Endometrial microvascular endothelial cells (primary cell): ENCODE data around the gene POLE3. TPM values are rescaled to one million over a fixed set of nuclear protein-coding genes. Genes with fewer than 3 reads are reported as not detected.
"Not testable (repeated sequence)": the region's sequence is repeated elsewhere in the genome, so short reads cannot be mapped to it uniquely, and the experiment has no call there.

Experiments
- in situ Hi-C: cut with HindIII; loops from 2 replicates; pipeline ENCODE4 v1.10.0; 2017; ENCODE audit warnings: low sequenced_read_pairs, low pct_unique_long_range_greater_than_20kb; ENCODE audit errors: inconsistent ontology term
- total RNA-seq: library from RNA; depleted of rRNA; stranded (reverse); fragments of >200 nt; gene quantifications from one replicate; pipeline ENCODE4 v1.2.3, GENCODE V29; 2015; ENCODE audit errors: inconsistent ontology term

Gene POLE3, protein sequence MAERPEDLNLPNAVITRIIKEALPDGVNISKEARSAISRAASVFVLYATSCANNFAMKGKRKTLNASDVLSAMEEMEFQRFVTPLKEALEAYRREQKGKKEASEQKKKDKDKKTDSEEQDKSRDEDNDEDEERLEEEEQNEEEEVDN
- total RNA-seq, result 78.8 TPM

GRCh38 chr9:113410207-113410864 lies at the start of gene POLE3, which contains the start of gene C9orf43:
Gene POLE3 (minus strand): TSS chr9:113410675. CDS start chr9:113410293, 382 bp downstream.
Gene C9orf43 (plus strand): TSS chr9:113410747. CDS start chr9:113413494, 2,747 bp downstream.
- in situ Hi-C loops, result no loop called here

GRCh38 chr9:113456235-113456634 lies 45.8 kb upstream of the POLE3 start:
- in situ Hi-C loops, result no loop called here

GRCh38 chr9:113454914-113455761 lies 44.7 kb upstream of the POLE3 start:
- in situ Hi-C loops, result no loop called here

- in situ Hi-C loops, result no loop called here
Measured at GRCh38 chr9:113452113-113452605, 41.7 kb upstream of the POLE3 start.

- in situ Hi-C loops, result no loop called here
Measured at GRCh38 chr9:113449376-113449775, 38.9 kb upstream of the POLE3 start.

- in situ Hi-C loops, result no loop called here
Measured at GRCh38 chr9:113446323-113446740, 35.9 kb upstream of the POLE3 start.

DNA sequence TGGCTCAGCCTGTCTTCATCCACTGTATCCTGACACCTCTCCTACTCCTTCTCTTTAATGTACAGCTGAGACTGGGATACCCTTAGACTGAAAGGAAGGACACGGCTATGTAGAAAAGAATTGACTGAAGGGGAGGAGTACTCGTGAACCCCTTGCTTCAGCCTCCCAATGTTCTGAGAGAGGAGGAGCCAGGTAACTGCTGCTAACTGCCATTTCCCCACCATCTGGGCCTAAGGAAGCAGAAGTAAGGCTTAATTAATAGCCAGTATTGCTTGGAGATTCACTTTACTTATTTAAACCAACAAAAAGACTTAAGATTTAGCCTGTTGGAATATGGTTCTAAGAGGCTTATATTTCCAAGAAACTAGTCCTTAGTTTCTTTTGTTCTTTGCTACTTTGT lies 34.3 kb upstream of the POLE3 start:
- in situ Hi-C loops, result no loop called here

DNA sequence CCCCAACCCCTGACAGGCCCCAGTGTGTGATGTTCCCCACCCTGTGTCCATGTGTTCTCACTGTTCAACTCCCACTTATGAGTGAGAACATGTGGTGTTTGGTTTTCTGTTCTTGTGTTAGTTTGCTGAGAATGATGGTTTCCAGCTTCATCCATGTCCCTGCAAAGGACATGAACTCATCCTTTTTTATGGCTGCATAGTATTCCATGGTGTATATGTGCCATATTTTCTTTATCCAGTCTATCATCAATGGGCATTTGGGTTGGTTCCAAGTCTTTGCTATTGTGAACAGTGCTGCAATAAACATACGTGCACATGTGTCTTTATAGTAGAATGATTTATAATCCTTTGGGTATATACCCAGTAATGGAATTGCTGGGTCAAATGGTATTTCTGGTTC lies 27.2 kb upstream of the POLE3 start:
- in situ Hi-C loops, result not testable (repeated sequence)

- in situ Hi-C loops, result no loop called here
Measured at GRCh38 chr9:113436728-113437515, 26.4 kb upstream of the POLE3 start.

GRCh38 chr9:113431191-113431590 lies 20.7 kb upstream of the POLE3 start:
- in situ Hi-C loops, result no loop called here

DNA sequence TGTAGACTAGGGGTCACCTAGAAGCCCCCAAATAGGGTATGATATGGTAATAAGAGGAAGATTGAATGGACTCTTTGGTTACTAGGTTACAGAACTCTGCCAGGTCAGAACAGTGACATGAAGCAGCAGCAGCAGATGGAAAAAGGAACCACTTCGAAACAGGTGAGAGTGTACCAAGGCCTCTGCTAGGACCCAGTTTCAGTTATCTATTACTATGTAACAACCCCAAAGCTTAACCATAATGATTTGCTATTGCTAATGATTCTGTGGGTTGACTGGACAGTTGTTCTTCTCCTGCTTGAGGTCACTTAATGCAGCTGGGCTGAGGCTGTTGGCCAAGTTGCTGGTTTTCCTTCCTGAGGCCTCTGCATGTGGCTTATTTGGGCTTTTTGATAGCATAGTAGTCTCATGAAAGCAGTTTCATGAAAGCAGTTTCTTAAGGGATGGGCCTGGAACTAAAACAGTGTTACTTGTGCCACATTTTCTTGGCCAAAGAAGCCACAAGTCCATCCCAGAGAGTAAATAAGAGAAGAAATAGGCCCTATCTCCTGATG lies 17.7 kb upstream of the POLE3 start:
- in situ Hi-C loops, result no loop called here

- in situ Hi-C loops, result no loop called here
Measured at GRCh38 chr9:113427629-113428028, 17.2 kb upstream of the POLE3 start.

DNA sequence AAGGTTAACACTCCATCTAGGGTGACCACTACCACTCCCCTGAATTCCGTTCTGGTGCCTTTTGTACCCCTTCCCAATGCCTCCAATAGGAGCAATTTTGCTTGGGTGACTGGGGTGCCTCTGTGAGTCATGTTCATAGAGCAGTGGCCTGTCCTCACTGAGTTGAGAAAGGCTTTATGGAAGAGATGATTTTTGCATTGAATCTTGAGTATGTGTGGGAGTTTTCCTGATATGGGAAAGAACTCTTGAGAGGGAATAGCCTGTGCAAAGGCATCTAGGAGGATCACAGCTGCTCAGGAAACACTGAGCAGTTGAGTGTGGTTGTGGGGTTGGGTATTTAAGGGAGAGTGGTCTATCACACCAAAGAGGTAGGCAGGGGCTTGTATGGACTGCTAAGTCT lies 16.2 kb upstream of the POLE3 start:
- in situ Hi-C loops, result no loop called here

DNA sequence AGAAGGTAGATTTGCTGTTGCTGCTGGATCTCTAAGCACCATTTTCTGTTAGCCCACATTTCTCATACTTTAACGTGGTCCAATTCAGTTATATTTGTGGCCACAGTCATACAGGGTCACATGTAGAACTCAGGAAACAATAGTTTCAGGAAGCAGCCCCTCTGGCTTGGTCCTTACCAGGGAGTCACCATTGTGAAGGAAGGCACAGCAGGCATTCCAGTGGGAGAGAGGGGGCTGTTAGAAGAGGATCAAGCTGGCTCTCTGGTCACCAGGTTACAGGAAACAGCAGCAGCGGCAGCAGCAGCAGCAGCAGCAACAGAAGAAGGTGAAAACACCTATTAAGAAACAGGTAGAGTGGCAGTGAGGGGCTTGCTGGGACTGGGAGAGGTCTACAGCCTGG lies 14.6 kb upstream of the POLE3 start:
- in situ Hi-C loops, result no loop called here

DNA sequence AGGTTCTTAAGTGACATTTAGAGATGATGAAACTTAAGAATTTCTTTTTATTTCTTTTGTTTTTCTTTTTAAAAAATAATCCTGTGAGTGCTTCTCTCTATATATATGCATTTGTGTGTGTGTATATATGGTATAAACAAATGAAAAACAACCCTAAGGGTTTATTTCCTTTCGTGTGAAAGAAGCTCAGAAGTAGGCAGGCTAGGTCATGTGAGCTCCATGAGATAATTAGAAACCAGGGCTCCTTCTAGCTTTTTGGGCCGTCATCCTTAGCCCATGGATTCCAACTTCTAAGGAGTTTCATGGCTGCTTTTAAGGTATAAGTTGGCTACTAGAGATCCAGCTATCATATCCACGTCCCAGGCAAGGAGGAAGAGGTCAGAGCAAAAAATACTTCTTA lies 11.3 kb upstream of the POLE3 start:
- in situ Hi-C loops, result no loop called here

GRCh38 chr9:113417370-113417769 lies 6.9 kb upstream of the POLE3 start:
- in situ Hi-C loops, result no loop called here

- in situ Hi-C loops, result no loop called here
Measured at GRCh38 chr9:113416149-113416721, 5.8 kb upstream of the POLE3 start.

- in situ Hi-C loops, result no loop called here
Measured at GRCh38 chr9:113409883-113410206, 630 bp downstream of the POLE3 start.
